OCI-LY7 (cell line): Measurements from ENCODE around the gene IFIT1. TPM values are rescaled to one million over a fixed set of nuclear protein-coding genes. Genes with fewer than 3 reads are reported as not detected.

Experiments
- BruUV-seq: library from RNA; stranded (reverse); fragments of 400-500 nt; replicated peaks from 2 replicates; lab custom pipeline; 2021; lab: Mats Ljungman, UMichigan
- CTCF ChIA-PET: fragments of 300-600 bp; sonication (Branson Sonifier 250); formaldehyde crosslinking; loops from one replicate; lab custom pipeline; 2022; ENCODE audit warnings: antibody characterized with exemption; ENCODE audit not compliant: unreplicated experiment; lab: Charles Lee
- POLR2A ChIA-PET: fragments of 300-600 bp; sonication (Branson Sonifier 250); formaldehyde crosslinking; loops from one replicate; lab custom pipeline; 2022; ENCODE audit warnings: antibody characterized with exemption; lab: Charles Lee
- DNase-seq: peaks from one replicate; pipeline ENCODE4 v3.0.0-alpha.2; 2015; ENCODE audit warnings: low spot score
- H2AFZ ChIP-seq: fragments of 200-600 bp; sonication (generic), shearing (Covaris generic); 2 replicates; pipeline ENCODE4 v1.6.1; 2014; ENCODE audit warnings: mild to moderate bottlenecking, antibody characterized with exemption, low read length, moderate library complexity
- H3K27ac ChIP-seq: fragments of 200-600 bp; sonication (generic); 2 replicates; pipeline ENCODE4 v1.5.1; 2014; ENCODE audit warnings: mixed run types, low read depth, mild to moderate bottlenecking, moderate library complexity, low read length, inconsistent platforms; ENCODE audit not compliant: poor library complexity, severe bottlenecking
- H3K36me3 ChIP-seq: fragments of 200-600 bp; sonication (generic); 2 replicates; pipeline ENCODE4 v1.6.1; 2014; ENCODE audit warnings: mild to moderate bottlenecking, antibody characterized with exemption, low read length, moderate library complexity, mixed read lengths; ENCODE audit not compliant: insufficient read depth
- H3K4me1 ChIP-seq: fragments of 200-600 bp; sonication (generic); 2 replicates; pipeline ENCODE4 v1.5.1; 2014; ENCODE audit warnings: mild to moderate bottlenecking, low read length; ENCODE audit not compliant: insufficient read depth, poor library complexity, severe bottlenecking
- H3K4me2 ChIP-seq: fragments of 200-600 bp; sonication (generic); 2 replicates; pipeline ENCODE4 v1.6.1; 2014; ENCODE audit warnings: mild to moderate bottlenecking, low read length
- H3K4me3 ChIP-seq: fragments of 200-600 bp; sonication (generic); 2 replicates; pipeline ENCODE4 v1.5.1; 2014; ENCODE audit warnings: mild to moderate bottlenecking, low read depth, low read length; ENCODE audit not compliant: poor library complexity, severe bottlenecking
- H3K79me2 ChIP-seq: fragments of 200-600 bp; sonication (generic); 2 replicates; pipeline ENCODE4 v1.6.1; 2016; ENCODE audit warnings: low read depth, mild to moderate bottlenecking, low read length, moderate library complexity, mixed read lengths; ENCODE audit not compliant: insufficient read depth
- H3K9me2 ChIP-seq: fragments of 200-600 bp; sonication (generic); 2 replicates; pipeline ENCODE4 v1.6.1; 2016; ENCODE audit warnings: mild to moderate bottlenecking, low read length, mixed read lengths; ENCODE audit not compliant: insufficient read depth
- H3K9me3 ChIP-seq: fragments of 200-600 bp; sonication (generic); 2 replicates; pipeline ENCODE4 v1.6.1; 2014; ENCODE audit warnings: mild to moderate bottlenecking, mixed run types, low read length, mixed read lengths
- H4K20me1 ChIP-seq: fragments of 200-600 bp; sonication (generic); 2 replicates; pipeline ENCODE4 v1.6.1; 2014; ENCODE audit warnings: mild to moderate bottlenecking, antibody characterized with exemption, low read length, moderate library complexity, mixed read lengths; ENCODE audit not compliant: insufficient read depth
- CTCF ChIP-seq: fragments of 200-600 bp; sonication (generic); conservative IDR thresholded peaks from 2 replicates; pipeline ENCODE4 v1.5.1; 2014; ENCODE audit warnings: mild to moderate bottlenecking, antibody characterized with exemption, low read length, moderate library complexity, mixed read lengths
- EZH2phosphoT487 ChIP-seq: fragments of 200-600 bp; sonication (generic); IDR thresholded peaks from 2 replicates; pipeline ENCODE4 v1.6.1; 2018; ENCODE audit warnings: low read depth, borderline replicate concordance, mild to moderate bottlenecking, mixed run types, antibody characterized with exemption, low read length, moderate library complexity, mixed read lengths
- intact Hi-C: fragments of 100-400 bp; cut with micrococcal nuclease; formaldehyde crosslinking; loops from one replicate; pipeline ENCODE4 v1.10.0; 2022; ENCODE audit not compliant: unreplicated experiment
- total RNA-seq, 2 experiments: library from RNA; depleted of rRNA in 1 of 2; stranded (reverse); fragments of >200 nt in 1 of 2; shearing (Covaris generic) in 1 of 2; gene quantifications; 2 replicates each; pipeline ENCODE4 v1.2.3, GENCODE V29; 2014 to 2022

IFIT1 gene
- total RNA-seq, 2 experiments from 2014 or later: not detected

GRCh38 chr10:89351412-89351779 is 41.0 kb upstream of the IFIT1 start:
- intact Hi-C loops: no loop called here
- TF ChIP-seq EZH2phosphoT487 (no peak), CTCF (no peak)
- Histone ChIP-seq H3K4me1 (no peaks in the 10 kb centered on the region), H2AFZ (no peak overlapping the region), H3K27ac (no peak overlapping the region), H3K79me2 (no peaks in the 10 kb centered on the region), H3K36me3 (no peaks in the 10 kb centered on the region), H3K4me3 (no peak overlapping the region), H3K9me2 (no peaks in the 10 kb centered on the region), H3K9me3 (no peaks in the 10 kb centered on the region), H4K20me1 (no peaks in the 10 kb centered on the region), H3K4me2 (no peak overlapping the region)
- BruUV-seq: no TSS peak
- no peak for DNase-seq
- ChIA-PET CTCF (no interaction called here), POLR2A (interaction anchor here (0.6 kb wide), 1 partner anchor 103 kb away, joined by 3 read pairs; no protein-coding TSS in a partner anchor)

GRCh38 chr10:89351780-89352597 is 40.4 kb upstream of the IFIT1 start:
- H4K20me1 ChIP-seq: no peaks in the 10 kb centered on the region

More at GRCh38 chr10:89351780-89352597, 40.4 kb upstream of the IFIT1 start:
- CTCF ChIA-PET: interaction anchor here (1.0 kb wide), 1 partner anchor 13 kb away, joined by 3 read pairs; no protein-coding TSS in a partner anchor
- H3K36me3 ChIP-seq: no peaks in the 10 kb centered on the region
- no peaks in the 10 kb centered on the region for H3K9me2 ChIP-seq
- TF ChIP-seq EZH2phosphoT487 (no peak), CTCF (no peak)
- H2AFZ ChIP-seq: no peak overlapping the region
- no peaks in the 10 kb centered on the region for H3K9me3 ChIP-seq
- DNase-seq: no peak
- POLR2A ChIA-PET: interaction anchor here (0.7 kb wide), 1 partner anchor 405 kb away, joined by 3 read pairs; no protein-coding TSS in a partner anchor
- no peak overlapping the region for H3K27ac ChIP-seq
- intact Hi-C loops: no loop called here
- no peak overlapping the region for H3K4me3 ChIP-seq
- no peaks in the 10 kb centered on the region for H3K79me2 ChIP-seq
- H3K4me2 ChIP-seq: no peak overlapping the region
- no peaks in the 10 kb centered on the region for H3K4me1 ChIP-seq
- no TSS peak for BruUV-seq
